ENCODE results near the gene CLHC1.
"Not testable (repeated sequence)": the region's sequence is repeated elsewhere in the genome, so short reads cannot be mapped to it uniquely, and the experiment has no call there.

The CLHC1 gene

GRCh38 chr2:55230551-55230950 is 1.5 kb downstream of the CLHC1 start:
- no peak for TF ChIP-seq CTCF (IDR thresholded peaks at IDR 0.05; ENCODE audit: control insufficient read depth, insufficient read depth, low read depth, low read length, missing control alignments)
- DNase-seq (ENCODE audit: low read depth), result no peak
- H3K4me3 ChIP-seq (ENCODE audit: control insufficient read depth, low read depth, low read length), result no peak overlapping the region

- DNase-seq (ENCODE audit: low read depth), result no peak
- TF ChIP-seq CTCF (IDR thresholded peaks at IDR 0.05; ENCODE audit: control insufficient read depth, insufficient read depth, low read depth, low read length, missing control alignments), result no peak
- no peak overlapping the region for H3K4me3 ChIP-seq (ENCODE audit: control insufficient read depth, low read depth, low read length)
These were observed 2.9 kb downstream of the CLHC1 start for GRCh38 chr2:55229221-55229620.

GRCh38 chr2:55228226-55228563 is 3.9 kb downstream of the CLHC1 start:
- TF ChIP-seq CTCF (IDR thresholded peaks at IDR 0.05; ENCODE audit: control insufficient read depth, insufficient read depth, low read depth, low read length, missing control alignments), result no peak
- H3K4me3 ChIP-seq (ENCODE audit: control insufficient read depth, low read depth, low read length), result no peak overlapping the region
- DNase-seq (ENCODE audit: low read depth), result no peak

- H3K4me3 ChIP-seq (ENCODE audit: control insufficient read depth, low read depth, low read length); DNase-seq (ENCODE audit: low read depth): not testable (repeated sequence)
These were observed 4.5 kb downstream of the CLHC1 start for GRCh38 chr2:55227437-55228225.

- no peak for TF ChIP-seq CTCF (IDR thresholded peaks at IDR 0.05; ENCODE audit: control insufficient read depth, insufficient read depth, low read depth, low read length, missing control alignments)
- DNase-seq (ENCODE audit: low read depth), result no peak
These were observed 6.5 kb downstream of the CLHC1 start for GRCh38 chr2:55225481-55226020.

GRCh38 chr2:55224761-55225261 is 7.3 kb downstream of the CLHC1 start:
- DNase-seq (ENCODE audit: low read depth), result no peak
- TF ChIP-seq CTCF (IDR thresholded peaks at IDR 0.05; ENCODE audit: control insufficient read depth, insufficient read depth, low read depth, low read length, missing control alignments), result no peak
- no peak overlapping the region for H3K4me3 ChIP-seq (ENCODE audit: control insufficient read depth, low read depth, low read length)

More at GRCh38 chr2:55225481-55226020, 6.5 kb downstream of the CLHC1 start:
- no peak overlapping the region for H3K4me3 ChIP-seq (ENCODE audit: control insufficient read depth, low read depth, low read length)

GRCh38 chr2:55223958-55224760 is 7.9 kb downstream of the CLHC1 start:
- DNase-seq (ENCODE audit: low read depth), result no peak
- no peak overlapping the region for H3K4me3 ChIP-seq (ENCODE audit: control insufficient read depth, low read depth, low read length)
- TF ChIP-seq CTCF (IDR thresholded peaks at IDR 0.05; ENCODE audit: control insufficient read depth, insufficient read depth, low read depth, low read length, missing control alignments), result no peak

Data from AG09309 (cell line).